Fibroblast of lung (primary cell): Measurements from ENCODE around the gene GPR32. TPM values are rescaled to one million over a fixed set of nuclear protein-coding genes. Genes with fewer than 3 reads are reported as not detected.
"Not testable (repeated sequence)": the region's sequence is repeated elsewhere in the genome, so short reads cannot be mapped to it uniquely, and the experiment has no call there.

ENCODE experiments used
- DNase-seq, 2 donors: peaks; one replicate each; pipeline versions ENCODE4 v3.0.0 to v3.0.0-alpha.2; 2010; ENCODE audit warnings: low read depth in 2 of 2
- H2AFZ ChIP-seq: 2 replicates; pipeline ENCODE4 v1.5.1; 2012; ENCODE audit warnings: low read length, control low read depth, inconsistent platforms
- H3K27ac ChIP-seq: 2 replicates; pipeline ENCODE4 v1.5.1; 2011; ENCODE audit warnings: low read length, control low read depth; ENCODE audit not compliant: insufficient read depth
- H3K27me3 ChIP-seq: 2 replicates; pipeline ENCODE4 v1.5.1; 2011; ENCODE audit warnings: mild to moderate bottlenecking, low read length; ENCODE audit not compliant: control insufficient read depth, insufficient read depth
- H3K36me3 ChIP-seq: 2 replicates; pipeline ENCODE4 v1.5.1; 2011; ENCODE audit warnings: low read length; ENCODE audit not compliant: control insufficient read depth, insufficient read depth
- H3K4me1 ChIP-seq: 2 replicates; pipeline ENCODE4 v1.5.1; 2011; ENCODE audit warnings: low read length; ENCODE audit not compliant: control insufficient read depth, insufficient read depth; ENCODE audit errors: extremely low read depth
- H3K4me2 ChIP-seq: 2 replicates; pipeline ENCODE4 v1.5.1; 2011; ENCODE audit warnings: low read length, control low read depth; ENCODE audit not compliant: insufficient read depth; ENCODE audit errors: extremely low read depth
- H3K4me3 ChIP-seq, 4 experiments: fragments of 200-600 bp in 1 of 4; sonication (generic) in 1 of 4; replicated peaks in 1 of 4; 2 replicates each; pipeline ENCODE4 v1.5.1; 2011 to 2016; ENCODE audit warnings: low read length in 4 of 4, low read depth in 3 of 4, mild to moderate bottlenecking in 3 of 4, control low read depth in 2 of 4, inconsistent platforms in 1 of 4, mixed read lengths in 1 of 4; ENCODE audit not compliant: insufficient read depth in 1 of 4; ENCODE audit errors: control extremely low read depth in 1 of 4
- H3K79me2 ChIP-seq: 2 replicates; pipeline ENCODE4 v1.5.1; 2012; ENCODE audit warnings: mild to moderate bottlenecking, low read length, inconsistent platforms; ENCODE audit not compliant: control insufficient read depth, insufficient read depth
- H3K9ac ChIP-seq: 2 replicates; pipeline ENCODE4 v1.5.1; 2011; ENCODE audit warnings: mild to moderate bottlenecking, low read length, control low read depth; ENCODE audit not compliant: insufficient read depth
- H3K9me3 ChIP-seq: 2 replicates; pipeline ENCODE4 v1.5.1; 2012; ENCODE audit warnings: low read depth, low read length; ENCODE audit not compliant: control insufficient read depth, insufficient read depth
- H4K20me1 ChIP-seq: 2 replicates; pipeline ENCODE4 v1.5.1; 2011; ENCODE audit warnings: low read length; ENCODE audit not compliant: control insufficient read depth, insufficient read depth; ENCODE audit errors: extremely low read depth
- EZH2 ChIP-seq: IDR thresholded peaks from 2 replicates; pipeline ENCODE4 v1.5.1; 2012; ENCODE audit warnings: low read length, control low read depth, mild to moderate bottlenecking; ENCODE audit errors: missing control alignments
- polyA plus RNA-seq, 2 donors: library from polyadenylated mRNA; depleted of rRNA in 1 of 2; stranded (reverse) in 1 of 2; unstranded in 1 of 2; fragments of >200 nt; gene quantifications; 2 replicates each; pipeline ENCODE4 v1.2.1, GENCODE V29; 2011 to 2012; ENCODE audit warnings: missing spikeins in 1 of 2
- total RNA-seq: library from RNA; depleted of rRNA; stranded (reverse); fragments of >200 nt; gene quantifications from 2 replicates; pipeline ENCODE4 v1.2.1, GENCODE V29; 2014
- TF ChIP-seq, protein P1 (sequence below), 2 donors: IDR thresholded peaks in 1 of 2; conservative IDR thresholded peaks in 1 of 2; 1 replicate in 1 of 2; 2 replicates in 1 of 2; pipeline ENCODE4 v1.5.1; 2011 to 2012; ENCODE audit warnings: low read length in 2 of 2, control low read depth in 1 of 2, inconsistent platforms in 1 of 2, low read depth in 1 of 2, mild to moderate bottlenecking in 1 of 2

Gene GPR32
- total and polyA plus RNA-seq, 2 donors (not counting 1 experiment from before 2014, with no cell fraction given) = not detected

DNA sequence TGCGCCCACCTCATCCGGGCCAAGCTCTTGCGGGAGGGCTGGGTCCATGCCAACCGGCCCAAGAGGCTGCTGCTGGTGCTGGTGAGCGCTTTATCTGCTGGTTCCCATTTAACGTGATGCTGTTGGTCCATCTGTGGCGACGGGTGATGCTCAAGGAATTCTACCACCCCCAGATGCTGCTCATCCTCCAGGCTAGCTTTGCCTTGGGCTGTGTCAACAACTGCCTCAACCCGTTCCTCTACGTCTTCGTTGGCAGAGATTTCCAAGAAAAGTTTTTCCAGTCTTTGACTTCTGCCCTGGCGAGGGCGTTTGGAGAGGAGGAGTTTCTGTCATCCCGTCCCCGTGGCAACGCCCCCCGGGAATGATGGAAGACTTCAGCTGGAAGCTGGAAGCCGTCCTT is 11.2 kb upstream of the GPR32 start:
- H3K27me3 ChIP-seq, H3K4me3 ChIP-seq, H3K4me1 ChIP-seq, H3K9me3 ChIP-seq, H3K79me2 ChIP-seq, H4K20me1 ChIP-seq, H3K9ac ChIP-seq, H2AFZ ChIP-seq, H3K27ac ChIP-seq, H3K4me2 ChIP-seq, DNase-seq, H3K36me3 ChIP-seq: not testable (repeated sequence)

- TF ChIP-seq, protein P1, sequence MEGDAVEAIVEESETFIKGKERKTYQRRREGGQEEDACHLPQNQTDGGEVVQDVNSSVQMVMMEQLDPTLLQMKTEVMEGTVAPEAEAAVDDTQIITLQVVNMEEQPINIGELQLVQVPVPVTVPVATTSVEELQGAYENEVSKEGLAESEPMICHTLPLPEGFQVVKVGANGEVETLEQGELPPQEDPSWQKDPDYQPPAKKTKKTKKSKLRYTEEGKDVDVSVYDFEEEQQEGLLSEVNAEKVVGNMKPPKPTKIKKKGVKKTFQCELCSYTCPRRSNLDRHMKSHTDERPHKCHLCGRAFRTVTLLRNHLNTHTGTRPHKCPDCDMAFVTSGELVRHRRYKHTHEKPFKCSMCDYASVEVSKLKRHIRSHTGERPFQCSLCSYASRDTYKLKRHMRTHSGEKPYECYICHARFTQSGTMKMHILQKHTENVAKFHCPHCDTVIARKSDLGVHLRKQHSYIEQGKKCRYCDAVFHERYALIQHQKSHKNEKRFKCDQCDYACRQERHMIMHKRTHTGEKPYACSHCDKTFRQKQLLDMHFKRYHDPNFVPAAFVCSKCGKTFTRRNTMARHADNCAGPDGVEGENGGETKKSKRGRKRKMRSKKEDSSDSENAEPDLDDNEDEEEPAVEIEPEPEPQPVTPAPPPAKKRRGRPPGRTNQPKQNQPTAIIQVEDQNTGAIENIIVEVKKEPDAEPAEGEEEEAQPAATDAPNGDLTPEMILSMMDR (conservative IDR thresholded peaks at IDR 0.05 in 1 of 2, IDR thresholded peaks at IDR 0.05 in 1 of 2; ENCODE audit: low read depth in 1 of 2, low read length in 2 of 2) = no peak
- no peak for TF ChIP-seq EZH2
- H3K27ac ChIP-seq = no peak overlapping the region
- H4K20me1 ChIP-seq = no peaks in the 10 kb centered on the region
- H3K4me2 ChIP-seq = no peak overlapping the region
- no peak overlapping the region for H3K4me3 ChIP-seq
- no peak overlapping the region for H2AFZ ChIP-seq
- peak; percentile 2 to 23 for DNase-seq
- H3K9me3 ChIP-seq = no peaks in the 10 kb centered on the region
- no peaks in the 10 kb centered on the region for H3K79me2 ChIP-seq
- H3K36me3 ChIP-seq = no peaks in the 10 kb centered on the region
- H3K9ac ChIP-seq = no peak overlapping the region
- no peaks in the 10 kb centered on the region for H3K27me3 ChIP-seq
- H3K4me1 ChIP-seq = no peaks in the 10 kb centered on the region
These were observed 10.4 kb upstream of the GPR32 start for GRCh38 chr19:50759886-50760285.

GRCh38 chr19:50761501-50761900 is 8.8 kb upstream of the GPR32 start:
- not testable (repeated sequence) for H3K27me3 ChIP-seq, H3K36me3 ChIP-seq, H3K9me3 ChIP-seq, H2AFZ ChIP-seq, H3K4me3 ChIP-seq, H3K79me2 ChIP-seq, H3K4me1 ChIP-seq, DNase-seq, H4K20me1 ChIP-seq, H3K4me2 ChIP-seq, H3K27ac ChIP-seq, H3K9ac ChIP-seq

DNA sequence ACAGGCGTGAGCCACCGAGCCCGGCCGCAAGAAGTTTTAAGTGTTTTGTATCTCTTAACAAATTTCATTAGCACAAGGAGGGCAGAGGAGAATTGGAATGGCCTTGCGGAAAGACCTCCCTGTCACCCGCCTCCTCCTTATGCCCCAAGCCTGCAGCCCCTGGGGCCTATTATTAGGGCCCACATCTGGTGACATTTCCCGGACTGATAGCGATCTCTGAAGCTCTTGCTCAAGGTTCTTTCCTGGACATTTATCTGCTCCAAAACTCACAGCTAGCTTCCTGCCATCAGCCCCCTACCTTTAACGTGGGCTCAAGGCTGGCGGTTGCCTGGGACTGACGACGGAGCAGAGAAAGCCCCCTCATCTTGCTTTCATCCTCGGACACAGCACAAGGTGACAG is 6.7 kb upstream of the GPR32 start:
- not testable (repeated sequence) for H3K4me3 ChIP-seq, H3K27ac ChIP-seq, H3K4me1 ChIP-seq, H3K36me3 ChIP-seq, H3K4me2 ChIP-seq, H3K9me3 ChIP-seq, H3K27me3 ChIP-seq, H3K9ac ChIP-seq, H2AFZ ChIP-seq, DNase-seq, H3K79me2 ChIP-seq, H4K20me1 ChIP-seq
